NCI-H2171 treated with DMSO at 0.1 percent for 48 hours (cell line): Measurements from ENCODE around the gene PITPNC1.
"Not testable (repeated sequence)": the region's sequence is repeated elsewhere in the genome, so short reads cannot be mapped to it uniquely, and the experiment has no call there.

Experiments used
- DNase-seq: peaks from one replicate; lab custom pipeline; 2025; lab: John Stamatoyannopoulos, UW

The PITPNC1 gene

DNA sequence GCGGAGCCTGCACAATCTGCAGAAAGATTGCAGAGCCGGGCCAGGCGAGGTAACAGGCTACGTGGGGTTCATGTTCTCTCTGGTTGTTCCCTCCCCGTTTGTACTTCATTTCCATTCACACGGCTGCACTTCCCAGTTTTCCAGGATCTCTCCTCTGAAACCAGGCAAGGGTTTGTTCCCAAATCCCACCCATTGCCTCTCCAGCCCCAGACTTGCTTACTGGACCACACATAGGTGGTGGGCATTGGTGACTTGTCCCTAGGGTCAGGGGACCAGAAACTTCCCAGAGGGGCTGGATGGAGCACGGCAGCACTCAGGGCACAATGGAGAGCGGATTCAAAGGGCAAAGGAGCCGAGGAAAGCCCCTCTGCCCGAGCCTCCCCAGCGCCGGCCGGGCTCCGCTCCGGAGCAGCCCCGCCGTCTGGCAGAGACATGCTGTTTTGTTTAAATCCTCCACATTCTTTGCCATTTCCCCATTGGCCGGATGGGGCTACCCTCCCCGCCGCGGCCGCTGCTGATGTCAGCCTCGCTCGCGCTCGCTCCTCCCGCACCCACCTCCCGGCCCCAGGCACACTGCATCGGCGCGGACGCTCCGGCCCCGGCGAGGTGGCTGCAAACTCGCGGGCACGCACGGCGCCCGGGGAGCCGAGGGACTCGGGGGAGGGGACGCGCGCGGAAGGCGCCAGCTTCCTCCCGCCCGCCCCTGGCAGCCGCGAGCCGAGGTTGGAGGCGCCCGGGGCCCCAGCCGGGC is at the start of gene PITPNC1:
Gene PITPNC1 (plus strand): TSS at position 545 of the 751 bp plus-strand sequence.
- DNase-seq: peak; percentile 78

GRCh38 chr17:67328026-67328425 is 49.1 kb upstream of the PITPNC1 start:
- no peak for DNase-seq

DNA sequence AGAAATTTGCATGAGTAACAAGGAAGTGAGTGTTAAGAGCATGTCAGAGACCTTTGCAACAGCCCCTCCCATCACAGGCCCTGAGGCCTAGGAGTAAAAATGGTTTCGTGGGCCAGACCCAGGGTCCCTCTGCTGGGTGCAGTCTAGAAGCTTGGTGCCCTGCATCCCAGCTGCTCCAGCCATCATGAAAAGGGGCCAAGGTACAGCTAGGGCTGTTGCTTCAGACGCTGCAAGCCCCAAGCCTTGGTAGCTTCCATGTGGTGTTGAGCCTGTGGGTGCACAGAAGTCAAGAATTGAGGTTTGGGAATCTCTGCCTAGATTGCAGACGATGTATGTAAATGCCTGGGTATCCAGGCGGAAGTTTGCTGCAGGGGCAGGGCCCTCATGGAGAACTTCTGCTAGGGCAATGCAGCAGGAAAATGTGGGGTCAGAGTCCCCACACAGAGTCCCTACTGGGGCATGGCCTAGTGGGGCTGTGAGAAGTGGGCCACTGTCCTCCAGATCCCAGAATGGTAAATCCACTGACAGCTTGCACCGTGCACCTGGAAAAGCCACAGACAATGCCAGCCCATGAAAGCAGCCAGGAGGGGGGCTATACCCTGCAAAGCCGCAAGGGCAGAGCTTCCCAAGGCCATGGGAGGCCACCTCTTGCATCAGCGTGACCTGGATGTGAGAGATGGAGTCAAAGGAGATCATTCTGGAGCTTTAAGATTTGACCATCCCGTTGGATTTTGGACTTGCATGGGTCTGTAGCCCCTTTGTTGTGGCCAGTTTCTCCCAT is 45.5 kb upstream of the PITPNC1 start:
- not testable (repeated sequence) for DNase-seq

GRCh38 chr17:67332162-67332508 is 44.9 kb upstream of the PITPNC1 start:
- not testable (repeated sequence) for DNase-seq

- no peak for DNase-seq
These were observed 41.7 kb upstream of the PITPNC1 start for GRCh38 chr17:67335245-67335835.

DNA sequence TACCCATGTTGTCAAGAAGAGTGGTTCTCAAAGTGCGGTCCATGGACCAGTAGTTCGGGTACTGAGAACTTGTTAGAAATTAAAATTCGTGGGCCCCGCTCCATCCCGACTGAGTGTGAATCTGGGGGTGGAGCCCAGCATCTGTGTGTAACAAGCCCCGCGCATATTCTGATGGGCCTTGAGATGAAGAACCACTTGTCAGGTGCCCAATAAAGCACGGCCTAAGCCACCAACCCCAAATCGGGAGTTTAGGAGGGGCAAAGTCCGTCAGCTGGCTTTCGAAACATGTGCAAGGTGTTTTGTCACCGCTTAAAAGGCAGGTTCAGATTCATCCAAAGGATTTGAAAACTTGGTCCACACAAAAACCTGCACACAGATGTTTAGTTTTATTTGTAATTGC is 40.2 kb upstream of the PITPNC1 start:
- DNase-seq: no peak

- not testable (repeated sequence) for DNase-seq
These were observed 38.7 kb upstream of the PITPNC1 start for GRCh38 chr17:67338353-67338752.

GRCh38 chr17:67343237-67343636 is 33.8 kb upstream of the PITPNC1 start:
- DNase-seq: no peak

- no peak for DNase-seq
These were observed 29.3 kb upstream of the PITPNC1 start for GRCh38 chr17:67347826-67348225.

DNA sequence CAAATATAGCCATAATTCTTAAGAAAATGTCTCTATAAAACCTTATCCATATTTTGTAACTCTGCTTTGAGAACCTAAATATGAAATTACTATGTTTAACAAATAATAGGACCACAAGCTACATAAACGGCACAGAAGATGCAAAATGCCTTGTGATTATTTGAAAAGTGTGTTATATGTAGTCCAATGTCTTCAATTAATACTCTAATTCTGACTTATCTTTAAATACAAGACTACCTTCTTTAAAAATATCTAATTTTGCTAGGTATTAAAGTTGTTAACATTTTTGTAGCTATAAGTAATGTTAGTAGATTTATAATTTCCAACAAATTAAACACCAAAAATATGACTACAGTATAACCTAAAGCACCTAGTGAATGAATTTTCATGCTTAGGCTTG is 27.7 kb upstream of the PITPNC1 start:
- DNase-seq: no peak

GRCh38 chr17:67353161-67353560 is 23.9 kb upstream of the PITPNC1 start:
- no peak for DNase-seq

- DNase-seq: no peak
These were observed 23.0 kb upstream of the PITPNC1 start for GRCh38 chr17:67353929-67354574.

GRCh38 chr17:67358612-67359011 is 18.5 kb upstream of the PITPNC1 start:
- no peak for DNase-seq

DNA sequence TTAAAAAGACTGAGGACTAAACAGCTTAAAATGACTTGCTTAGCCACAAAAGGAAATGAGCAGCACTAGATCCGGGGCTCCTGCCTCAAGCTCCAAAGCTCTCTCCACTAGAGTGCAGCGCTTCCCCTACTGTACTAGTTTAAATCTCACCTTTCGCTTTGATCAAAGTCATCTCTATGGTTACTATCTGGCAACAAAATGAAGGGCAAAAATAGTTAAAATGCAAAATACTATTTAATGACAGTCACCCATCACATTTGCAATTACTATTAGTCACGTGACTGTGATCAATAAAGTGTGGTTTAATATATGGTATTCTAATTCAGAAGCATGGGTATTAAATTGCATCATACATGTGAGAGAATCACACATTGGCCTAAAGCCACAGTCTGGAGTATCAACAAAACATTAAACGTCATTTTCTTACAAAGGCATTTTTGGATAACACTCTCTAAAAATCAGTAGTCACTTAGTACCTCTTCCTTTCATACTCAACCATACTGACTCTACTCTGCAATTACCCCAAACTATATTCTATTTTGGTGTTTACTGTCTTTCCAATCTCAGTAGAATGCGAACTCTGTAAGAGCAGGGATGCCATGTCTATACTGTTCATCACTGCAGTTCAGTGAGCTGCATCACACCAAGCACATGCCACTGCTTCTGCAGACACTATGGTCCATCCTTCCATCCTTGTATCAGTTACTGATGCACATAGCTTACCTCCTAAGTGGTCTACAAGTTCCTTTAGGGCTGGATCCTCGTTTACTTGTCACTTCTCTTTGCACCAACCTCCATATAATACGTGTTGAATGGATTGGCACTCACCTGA is 16.9 kb upstream of the PITPNC1 start:
- DNase-seq: peak; percentile 31

DNA sequence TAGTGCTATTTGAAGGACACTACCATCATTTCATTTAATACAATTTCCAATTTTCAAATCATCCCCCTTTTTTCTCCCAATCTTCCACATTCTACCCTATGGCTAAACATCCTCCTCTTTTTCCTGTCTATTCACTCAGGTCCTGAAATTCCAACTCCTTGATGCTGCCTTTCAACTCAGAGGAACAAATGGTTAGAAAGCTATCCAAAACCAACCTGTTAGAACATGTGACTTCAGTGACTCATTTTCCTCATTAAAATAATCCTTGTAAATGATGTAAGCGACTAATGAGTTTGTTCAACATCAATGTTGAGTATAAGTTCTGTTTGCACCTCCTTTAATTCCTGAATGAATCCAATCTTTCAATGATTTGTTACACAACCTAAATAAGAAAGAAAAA is 16.2 kb upstream of the PITPNC1 start:
- no peak for DNase-seq

GRCh38 chr17:67362173-67362572 is 14.9 kb upstream of the PITPNC1 start:
- no peak for DNase-seq

GRCh38 chr17:67364847-67365737 is 12.0 kb upstream of the PITPNC1 start:
- DNase-seq: no peak

- DNase-seq: peak; percentile 6
These were observed 11.3 kb upstream of the PITPNC1 start for GRCh38 chr17:67365738-67366192.

- peak; percentile 86 for DNase-seq
These were observed 10.6 kb upstream of the PITPNC1 start, which contains the start of gene PSMD12 for GRCh38 chr17:67366193-67367157. Gene PSMD12 (minus strand): TSS chr17:67366577. CDS start chr17:67366519, 58 bp downstream.
